ENCODE measurements around the gene MCTP1.

- TF ChIP-seq CTCF (IDR thresholded peaks at IDR 0.05) (no peak), POLR2A (IDR thresholded peaks at IDR 0.05) (no peak)
Measured at GRCh38 chr5:94833851-94834250, 451.0 kb downstream of the MCTP1 start.
